Stimulated activated CD8-positive, alpha-beta memory T cell treated with anti-CD3 and anti-CD28 coated beads, Interleukin-2, amount 100 ng/mL, for 48 hours (primary cell): Measurements from ENCODE around the gene TBC1D22A.

Source experiments
- DNase-seq, 2 donors: peaks; one replicate each; pipeline ENCODE4 v3.0.0-alpha.2; 2020; ENCODE audit warnings: low read depth in 2 of 2

TBC1D22A gene

GRCh38 chr22:47189056-47189916, 426.8 kb downstream of the TBC1D22A start:
- no peak for DNase-seq

GRCh38 chr22:47190276-47190956, 428.0 kb downstream of the TBC1D22A start:
- DNase-seq, result no peak

- DNase-seq, result no peak
These were observed 428.7 kb downstream of the TBC1D22A start for GRCh38 chr22:47190957-47191670.

GRCh38 chr22:47191671-47192650, 429.5 kb downstream of the TBC1D22A start:
- DNase-seq, result no peak

GRCh38 chr22:47192651-47193437, 430.4 kb downstream of the TBC1D22A start:
- DNase-seq, result peak in 1 of 2 donors; percentile 13

GRCh38 chr22:47193606-47194329, 431.3 kb downstream of the TBC1D22A start:
- DNase-seq, result no peak

GRCh38 chr22:47194476-47195155, 432.2 kb downstream of the TBC1D22A start:
- DNase-seq, result no peak

GRCh38 chr22:47195156-47195483, 432.7 kb downstream of the TBC1D22A start:
- DNase-seq, result no peak

- DNase-seq, result no peak
These were observed 433.2 kb downstream of the TBC1D22A start for GRCh38 chr22:47195484-47196165.

GRCh38 chr22:47196166-47196849, 433.9 kb downstream of the TBC1D22A start:
- no peak for DNase-seq

GRCh38 chr22:47196881-47197772, 434.7 kb downstream of the TBC1D22A start:
- DNase-seq, result no peak

GRCh38 chr22:47197773-47198500, 435.5 kb downstream of the TBC1D22A start:
- DNase-seq, result no peak

GRCh38 chr22:47198801-47199251, 436.4 kb downstream of the TBC1D22A start:
- no peak for DNase-seq

GRCh38 chr22:47199261-47199978, 437.0 kb downstream of the TBC1D22A start:
- no peak for DNase-seq

GRCh38 chr22:47199979-47200272, 437.5 kb downstream of the TBC1D22A start:
- DNase-seq, result no peak
